OCI-LY7 (cell line): ENCODE results near the gene CMSS1. TPM values are rescaled to one million over a fixed set of nuclear protein-coding genes. Genes with fewer than 3 reads are reported as not detected.

ENCODE experiments used
- BruUV-seq: library from RNA; stranded (reverse); fragments of 400-500 nt; replicated peaks from 2 replicates; lab custom pipeline; 2021; lab: Mats Ljungman, UMichigan
- CTCF ChIA-PET: fragments of 300-600 bp; sonication (Branson Sonifier 250); formaldehyde crosslinking; loops from one replicate; lab custom pipeline; 2022; ENCODE audit warnings: antibody characterized with exemption; ENCODE audit not compliant: unreplicated experiment; lab: Charles Lee
- POLR2A ChIA-PET: fragments of 300-600 bp; sonication (Branson Sonifier 250); formaldehyde crosslinking; loops from one replicate; lab custom pipeline; 2022; ENCODE audit warnings: antibody characterized with exemption; lab: Charles Lee
- DNase-seq: peaks from one replicate; pipeline ENCODE4 v3.0.0-alpha.2; 2015; ENCODE audit warnings: low spot score
- H2AFZ ChIP-seq: fragments of 200-600 bp; sonication (generic), shearing (Covaris generic); 2 replicates; pipeline ENCODE4 v1.6.1; 2014; ENCODE audit warnings: mild to moderate bottlenecking, antibody characterized with exemption, low read length, moderate library complexity
- H3K27ac ChIP-seq: fragments of 200-600 bp; sonication (generic); 2 replicates; pipeline ENCODE4 v1.5.1; 2014; ENCODE audit warnings: mixed run types, low read depth, mild to moderate bottlenecking, moderate library complexity, low read length, inconsistent platforms; ENCODE audit not compliant: poor library complexity, severe bottlenecking
- H3K36me3 ChIP-seq: fragments of 200-600 bp; sonication (generic); 2 replicates; pipeline ENCODE4 v1.6.1; 2014; ENCODE audit warnings: mild to moderate bottlenecking, antibody characterized with exemption, low read length, moderate library complexity, mixed read lengths; ENCODE audit not compliant: insufficient read depth
- H3K4me1 ChIP-seq: fragments of 200-600 bp; sonication (generic); 2 replicates; pipeline ENCODE4 v1.5.1; 2014; ENCODE audit warnings: mild to moderate bottlenecking, low read length; ENCODE audit not compliant: insufficient read depth, poor library complexity, severe bottlenecking
- H3K4me2 ChIP-seq: fragments of 200-600 bp; sonication (generic); 2 replicates; pipeline ENCODE4 v1.6.1; 2014; ENCODE audit warnings: mild to moderate bottlenecking, low read length
- H3K4me3 ChIP-seq: fragments of 200-600 bp; sonication (generic); 2 replicates; pipeline ENCODE4 v1.5.1; 2014; ENCODE audit warnings: mild to moderate bottlenecking, low read depth, low read length; ENCODE audit not compliant: poor library complexity, severe bottlenecking
- H3K79me2 ChIP-seq: fragments of 200-600 bp; sonication (generic); 2 replicates; pipeline ENCODE4 v1.6.1; 2016; ENCODE audit warnings: low read depth, mild to moderate bottlenecking, low read length, moderate library complexity, mixed read lengths; ENCODE audit not compliant: insufficient read depth
- H3K9me2 ChIP-seq: fragments of 200-600 bp; sonication (generic); 2 replicates; pipeline ENCODE4 v1.6.1; 2016; ENCODE audit warnings: mild to moderate bottlenecking, low read length, mixed read lengths; ENCODE audit not compliant: insufficient read depth
- H3K9me3 ChIP-seq: fragments of 200-600 bp; sonication (generic); 2 replicates; pipeline ENCODE4 v1.6.1; 2014; ENCODE audit warnings: mild to moderate bottlenecking, mixed run types, low read length, mixed read lengths
- H4K20me1 ChIP-seq: fragments of 200-600 bp; sonication (generic); 2 replicates; pipeline ENCODE4 v1.6.1; 2014; ENCODE audit warnings: mild to moderate bottlenecking, antibody characterized with exemption, low read length, moderate library complexity, mixed read lengths; ENCODE audit not compliant: insufficient read depth
- EZH2phosphoT487 ChIP-seq: fragments of 200-600 bp; sonication (generic); IDR thresholded peaks from 2 replicates; pipeline ENCODE4 v1.6.1; 2018; ENCODE audit warnings: low read depth, borderline replicate concordance, mild to moderate bottlenecking, mixed run types, antibody characterized with exemption, low read length, moderate library complexity, mixed read lengths
- intact Hi-C: fragments of 100-400 bp; cut with micrococcal nuclease; formaldehyde crosslinking; loops from one replicate; pipeline ENCODE4 v1.10.0; 2022; ENCODE audit not compliant: unreplicated experiment
- total RNA-seq, 2 experiments: library from RNA; depleted of rRNA in 1 of 2; stranded (reverse); fragments of >200 nt in 1 of 2; shearing (Covaris generic) in 1 of 2; gene quantifications; 2 replicates each; pipeline ENCODE4 v1.2.3, GENCODE V29; 2014 to 2022
- TF ChIP-seq, protein P1 (sequence below): fragments of 200-600 bp; sonication (generic); conservative IDR thresholded peaks from 2 replicates; pipeline ENCODE4 v1.5.1; 2014; ENCODE audit warnings: mild to moderate bottlenecking, antibody characterized with exemption, low read length, moderate library complexity, mixed read lengths

Gene CMSS1
- total RNA-seq, 2 experiments from 2014 or later = 25.7 to 46.6 TPM

DNA sequence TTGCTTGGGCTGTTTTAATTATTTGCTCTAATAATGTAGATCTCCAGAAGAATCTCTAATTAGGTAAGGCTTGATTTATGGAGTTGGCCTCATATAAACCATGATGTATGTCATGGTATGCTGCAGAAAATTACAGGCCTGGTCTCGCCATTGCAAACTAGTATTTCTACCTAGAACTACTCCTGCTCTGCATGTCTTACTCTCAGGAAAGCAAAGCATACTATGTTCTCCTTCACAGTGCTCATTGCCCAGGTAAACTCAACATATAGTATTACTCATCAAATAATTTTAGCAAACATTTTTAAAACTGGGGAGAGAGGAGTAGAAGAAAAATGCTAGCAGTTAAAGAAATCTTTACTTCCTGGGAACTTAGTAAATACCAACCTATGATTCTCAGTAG is 205.9 kb downstream of the CMSS1 start:
- no peak for DNase-seq
- TF ChIP-seq EZH2phosphoT487 = no peak
- TF ChIP-seq, protein P1, sequence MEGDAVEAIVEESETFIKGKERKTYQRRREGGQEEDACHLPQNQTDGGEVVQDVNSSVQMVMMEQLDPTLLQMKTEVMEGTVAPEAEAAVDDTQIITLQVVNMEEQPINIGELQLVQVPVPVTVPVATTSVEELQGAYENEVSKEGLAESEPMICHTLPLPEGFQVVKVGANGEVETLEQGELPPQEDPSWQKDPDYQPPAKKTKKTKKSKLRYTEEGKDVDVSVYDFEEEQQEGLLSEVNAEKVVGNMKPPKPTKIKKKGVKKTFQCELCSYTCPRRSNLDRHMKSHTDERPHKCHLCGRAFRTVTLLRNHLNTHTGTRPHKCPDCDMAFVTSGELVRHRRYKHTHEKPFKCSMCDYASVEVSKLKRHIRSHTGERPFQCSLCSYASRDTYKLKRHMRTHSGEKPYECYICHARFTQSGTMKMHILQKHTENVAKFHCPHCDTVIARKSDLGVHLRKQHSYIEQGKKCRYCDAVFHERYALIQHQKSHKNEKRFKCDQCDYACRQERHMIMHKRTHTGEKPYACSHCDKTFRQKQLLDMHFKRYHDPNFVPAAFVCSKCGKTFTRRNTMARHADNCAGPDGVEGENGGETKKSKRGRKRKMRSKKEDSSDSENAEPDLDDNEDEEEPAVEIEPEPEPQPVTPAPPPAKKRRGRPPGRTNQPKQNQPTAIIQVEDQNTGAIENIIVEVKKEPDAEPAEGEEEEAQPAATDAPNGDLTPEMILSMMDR = no peak
- no peaks in the 10 kb centered on the region for H4K20me1 ChIP-seq
- no peaks in the 10 kb centered on the region for H3K36me3 ChIP-seq
- BruUV-seq = no TSS peak
- H3K4me1 ChIP-seq = no peaks in the 10 kb centered on the region
- intact Hi-C loops = no loop called here
- no peak overlapping the region for H2AFZ ChIP-seq
- no peaks in the 10 kb centered on the region for H3K9me3 ChIP-seq
- no peaks in the 10 kb centered on the region for H3K9me2 ChIP-seq
- H3K4me3 ChIP-seq = no peak overlapping the region
- H3K27ac ChIP-seq = no peak overlapping the region
- POLR2A ChIA-PET = no interaction called here
- no peaks in the 10 kb centered on the region for H3K79me2 ChIP-seq
- CTCF ChIA-PET = no interaction called here
- no peak overlapping the region for H3K4me2 ChIP-seq

DNA sequence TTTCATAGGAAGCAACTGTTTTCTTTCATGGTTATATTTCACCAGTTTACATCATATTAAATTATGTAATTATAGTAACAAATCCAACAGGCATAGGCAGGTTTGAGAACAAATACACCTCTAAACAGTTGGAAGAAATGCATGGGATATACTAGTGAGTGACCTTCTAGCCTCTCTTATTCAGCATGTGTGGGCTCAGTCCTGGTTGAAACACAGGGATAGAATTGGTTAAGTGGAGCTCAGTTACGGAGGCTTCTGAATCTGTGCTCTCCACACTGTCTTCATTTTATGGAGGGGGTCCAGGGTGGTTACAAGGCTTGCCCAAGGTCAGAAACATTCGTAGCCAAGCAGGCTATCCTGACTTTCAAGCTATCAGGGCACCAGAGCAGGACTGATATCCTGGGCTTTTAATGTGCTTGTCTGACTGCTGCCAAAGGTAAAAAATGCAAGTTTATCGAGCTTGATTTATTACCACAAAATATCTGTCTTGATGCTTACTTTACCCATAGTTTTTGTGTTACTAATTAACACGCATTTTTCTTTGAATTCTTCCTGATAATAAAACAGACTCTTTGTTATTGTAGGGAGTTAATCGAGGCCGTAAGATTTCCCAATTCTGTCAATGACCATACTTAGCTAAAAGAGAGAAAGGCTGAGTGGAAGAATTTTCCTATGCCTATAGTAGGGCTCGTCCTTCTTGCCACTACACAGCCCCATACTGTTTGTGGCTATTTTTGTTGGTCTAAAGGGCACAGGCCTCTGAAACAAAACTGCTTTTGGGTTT is 207.1 kb downstream of the CMSS1 start:
- H3K79me2 ChIP-seq = no peaks in the 10 kb centered on the region
- no peaks in the 10 kb centered on the region for H3K9me2 ChIP-seq
- H4K20me1 ChIP-seq = no peaks in the 10 kb centered on the region
- no peak for TF ChIP-seq EZH2phosphoT487
- TF ChIP-seq, protein P1 = no peak
- no peaks in the 10 kb centered on the region for H3K36me3 ChIP-seq
- ChIA-PET CTCF (no interaction called here), POLR2A (interaction anchor here (0.6 to 1.3 kb wide), 3 partner anchors 11 to 747 kb away, joined by 3 to 4 read pairs (median 3); no protein-coding TSS in a partner anchor)
- H3K4me2 ChIP-seq = no peak overlapping the region
- DNase-seq = no peak
- no peak overlapping the region for H3K27ac ChIP-seq
- intact Hi-C loops = no loop called here
- H2AFZ ChIP-seq = no peak overlapping the region
- H3K4me3 ChIP-seq = no peak overlapping the region
- no TSS peak for BruUV-seq
- no peaks in the 10 kb centered on the region for H3K9me3 ChIP-seq
- no peaks in the 10 kb centered on the region for H3K4me1 ChIP-seq

DNA sequence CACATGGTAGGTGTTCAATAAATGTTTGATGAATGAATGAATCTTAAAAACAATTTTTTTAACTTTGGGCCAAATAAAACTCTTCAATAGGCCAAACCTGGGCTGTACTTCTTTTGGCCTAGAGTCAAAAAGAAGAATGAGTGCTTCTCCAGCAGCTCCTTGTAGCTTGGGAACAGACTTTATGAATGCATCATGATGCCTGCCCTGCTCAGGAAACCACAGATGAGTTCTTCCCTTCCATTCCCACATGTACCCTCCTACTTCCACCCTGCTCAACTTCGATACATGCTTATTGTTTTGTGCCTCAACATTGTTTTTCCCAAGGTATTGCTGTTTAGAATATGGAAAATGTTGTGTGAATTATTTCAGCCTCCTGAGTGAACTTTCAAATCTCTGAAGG is 209.7 kb downstream of the CMSS1 start:
- Histone ChIP-seq H3K79me2 (no peaks in the 10 kb centered on the region), H3K4me2 (no peak overlapping the region), H2AFZ (no peak overlapping the region), H3K4me3 (no peak overlapping the region), H3K9me2 (no peaks in the 10 kb centered on the region), H3K27ac (no peak overlapping the region), H3K4me1 (no peaks in the 10 kb centered on the region), H3K9me3 (no peaks in the 10 kb centered on the region), H4K20me1 (no peaks in the 10 kb centered on the region), H3K36me3 (no peaks in the 10 kb centered on the region)
- intact Hi-C loops = no loop called here
- no peak for DNase-seq
- TF ChIP-seq, protein P1 = no peak
- TF ChIP-seq EZH2phosphoT487 = no peak
- no TSS peak for BruUV-seq
- ChIA-PET POLR2A (interaction anchor here (0.7 kb wide), 1 partner anchor 49 kb away, joined by 3 read pairs; no protein-coding TSS in a partner anchor), CTCF (no interaction called here)
